GM23338 (cell line): ENCODE measurements around the gene AOPEP. TPM values are rescaled to one million over a fixed set of nuclear protein-coding genes. Genes with fewer than 3 reads are reported as not detected.

ENCODE experiments used
- ATAC-seq: fragments of 200-7000 bp; cut with Tn5 transposase; 3 replicates; pipeline ENCODE4 v1.9.1; 2020
- DNase-seq: peaks from one replicate; pipeline ENCODE4 v3.0.0-alpha.2; 2015; ENCODE audit warnings: low spot score
- H2AFZ ChIP-seq: fragments of 200-600 bp; sonication (generic); 2 replicates; pipeline ENCODE4 v1.8.0; 2016; ENCODE audit warnings: antibody characterized with exemption, mild to moderate bottlenecking, moderate library complexity
- H3F3A ChIP-seq: fragments of 200-600 bp; sonication (generic); replicated peaks from 2 replicates; pipeline ENCODE4 v1.8.0; 2017; ENCODE audit warnings: antibody characterized with exemption, mixed run types, low read depth
- H3K27ac ChIP-seq: fragments of 200-600 bp; sonication (generic); 2 replicates; pipeline ENCODE4 v1.6.1; 2016; ENCODE audit warnings: low read depth
- H3K27me3 ChIP-seq: fragments of 200-600 bp; sonication (generic); 2 replicates; pipeline ENCODE4 v1.8.0; 2016; ENCODE audit warnings: mild to moderate bottlenecking, mixed run types, moderate library complexity; ENCODE audit not compliant: insufficient read depth
- H3K36me3 ChIP-seq: fragments of 200-600 bp; sonication (generic); 2 replicates; pipeline ENCODE4 v1.8.0; 2016; ENCODE audit warnings: mild to moderate bottlenecking; ENCODE audit not compliant: insufficient read depth
- H3K4me1 ChIP-seq: fragments of 200-600 bp; sonication (generic); 2 replicates; pipeline ENCODE4 v1.8.0; 2016; ENCODE audit warnings: mild to moderate bottlenecking, moderate library complexity; ENCODE audit not compliant: insufficient read depth
- H3K4me2 ChIP-seq: fragments of 200-600 bp; sonication (generic); 2 replicates; pipeline ENCODE4 v1.7.1; 2017; ENCODE audit warnings: mixed run types
- H3K4me3 ChIP-seq: fragments of 200-600 bp; sonication (generic); 2 replicates; pipeline ENCODE4 v1.6.1; 2016; ENCODE audit warnings: mixed run types
- H3K79me2 ChIP-seq: fragments of 200-600 bp; sonication (generic); replicated peaks from 2 replicates; pipeline ENCODE4 v1.8.0; 2017; ENCODE audit warnings: mild to moderate bottlenecking; ENCODE audit not compliant: insufficient read depth
- H3K9me2 ChIP-seq: fragments of 200-600 bp; sonication (generic); 2 replicates; pipeline ENCODE4 v1.8.0; 2017; ENCODE audit not compliant: insufficient read depth
- H4K20me1 ChIP-seq: fragments of 200-600 bp; sonication (generic); replicated peaks from 2 replicates; pipeline ENCODE4 v1.8.0; 2017; ENCODE audit warnings: mild to moderate bottlenecking; ENCODE audit not compliant: insufficient read depth
- H3K27ac Mint-ChIP-seq: 2 replicates; pipeline ENCODE4 v1.8.0; 2020; ENCODE audit warnings: inconsistent platforms, mild to moderate bottlenecking, moderate library complexity, mixed read lengths
- H3K27me3 Mint-ChIP-seq: 3 replicates; pipeline ENCODE4 v1.8.0; 2022; ENCODE audit warnings: low read depth, mild to moderate bottlenecking, moderate library complexity, mixed read lengths, inconsistent platforms; ENCODE audit not compliant: insufficient read depth, poor library complexity
- H3K36me3 Mint-ChIP-seq: 3 replicates; pipeline ENCODE4 v1.8.0; 2021; ENCODE audit warnings: low read depth, mild to moderate bottlenecking, inconsistent platforms, moderate library complexity, mixed read lengths
- H3K4me1 Mint-ChIP-seq: 3 replicates; pipeline ENCODE4 v1.8.0; 2020; ENCODE audit warnings: mild to moderate bottlenecking, inconsistent platforms, mixed read lengths
- H3K4me3 Mint-ChIP-seq: 3 replicates; pipeline ENCODE4 v1.8.0; 2021; ENCODE audit warnings: moderate library complexity, mild to moderate bottlenecking, inconsistent platforms, mixed read lengths
- H3K9me3 Mint-ChIP-seq: 3 replicates; pipeline ENCODE4 v1.8.0; 2020; ENCODE audit warnings: moderate library complexity, mild to moderate bottlenecking, inconsistent platforms, mixed read lengths
- CREB1 ChIP-seq: fragments of 250-450 bp; sonication (Bioruptor Pico); IDR thresholded peaks from 2 replicates; pipeline ENCODE4 v1.5.0; 2020; ENCODE audit warnings: low read depth, mild to moderate bottlenecking, moderate library complexity
- CTCF ChIP-seq, 2 experiments: fragments of 200-600 bp in 1 of 2; sonication (generic) in 1 of 2; conservative IDR thresholded peaks; 2 replicates each; pipeline versions ENCODE4 v1.5.1 to v1.6.1; 2016 to 2017; ENCODE audit warnings: antibody characterized with exemption in 2 of 2, low read depth in 2 of 2, mild to moderate bottlenecking in 2 of 2, moderate library complexity in 1 of 2
- ETS1 ChIP-seq: IDR thresholded peaks from 2 replicates; pipeline ENCODE4 v1.6.1; 2016; ENCODE audit warnings: antibody characterized with exemption
- EZH2 ChIP-seq: fragments of 200-600 bp; sonication (generic); IDR thresholded peaks from one replicate; pipeline ENCODE4 v1.8.0; 2017; ENCODE audit warnings: antibody characterized with exemption, mild to moderate bottlenecking, low read depth; ENCODE audit not compliant: unreplicated experiment
- EZH2phosphoT487 ChIP-seq: fragments of 200-600 bp; sonication (generic); IDR thresholded peaks from one replicate; pipeline ENCODE4 v1.8.1; 2018; ENCODE audit warnings: antibody characterized with exemption; ENCODE audit not compliant: unreplicated experiment
- JUNB ChIP-seq: IDR thresholded peaks from one replicate; pipeline ENCODE4 v1.6.1; 2016; ENCODE audit warnings: antibody characterized with exemption; ENCODE audit not compliant: unreplicated experiment
- NANOG ChIP-seq: IDR thresholded peaks from 2 replicates; pipeline ENCODE4 v1.6.1; 2016; ENCODE audit warnings: antibody characterized with exemption, borderline replicate concordance
- POLR2AphosphoS5 ChIP-seq: IDR thresholded peaks from 2 replicates; pipeline ENCODE4 v1.6.1; 2016; ENCODE audit warnings: antibody characterized with exemption, low read depth
- REST ChIP-seq: IDR thresholded peaks from one replicate; pipeline ENCODE4 v1.6.1; 2018; ENCODE audit warnings: antibody characterized with exemption; ENCODE audit not compliant: unreplicated experiment
- STAT1 ChIP-seq: IDR thresholded peaks from one replicate; pipeline ENCODE4 v1.6.1; 2016; ENCODE audit warnings: antibody characterized with exemption; ENCODE audit not compliant: unreplicated experiment
- ZNF114 ChIP-seq: fragments of 250-450 bp; sonication (Bioruptor Pico); IDR thresholded peaks from 2 replicates; pipeline ENCODE4 v1.5.0; 2020; ENCODE audit warnings: mild to moderate bottlenecking, moderate library complexity
- ZNF331 ChIP-seq: fragments of 250-450 bp; sonication (Bioruptor Pico); IDR thresholded peaks from 2 replicates; pipeline ENCODE4 v1.5.0; 2020; ENCODE audit warnings: low read depth, mild to moderate bottlenecking, moderate library complexity
- ZNF462 ChIP-seq: fragments of 250-450 bp; sonication (Bioruptor Pico); IDR thresholded peaks from 2 replicates; pipeline ENCODE4 v1.5.0; 2020; ENCODE audit warnings: mild to moderate bottlenecking, moderate library complexity
- polyA plus RNA-seq: library from polyadenylated mRNA; unstranded; fragments of >200 nt; fragmentation: Nextera tagmentation; extraction: Ambion mirVana; gene quantifications from 2 replicates; pipeline ENCODE4 v1.2.1, GENCODE V29; 2016
- total RNA-seq: library from RNA; depleted of rRNA; stranded (reverse); fragments of >200 nt; shearing (Covaris generic); gene quantifications from 2 replicates; pipeline ENCODE4 v1.2.3, GENCODE V29; 2014

The AOPEP gene
- total and polyA plus RNA-seq, 2 experiments from 2014 or later: 7.0 to 16.5 TPM

- Histone ChIP-seq H3K4me3 (no peak overlapping the region), H3K4me1 (peaks cover 6% of the 10 kb centered on the region), H3K79me2 (no peaks in the 10 kb centered on the region), H3K27me3 (peaks cover 14% of the 10 kb centered on the region), H4K20me1 (no peaks in the 10 kb centered on the region; the same call in 1 of the 2 replicates), H3K36me3 (no peaks in the 10 kb centered on the region), H2AFZ (no peak overlapping the region), H3K4me2 (no peak overlapping the region), H3F3A (no peaks in the 10 kb centered on the region), H3K27ac (no peak overlapping the region), H3K9me2 (no peaks in the 10 kb centered on the region)
- TF ChIP-seq REST (no peak), STAT1 (no peak), NANOG (no peak), ZNF114 (no peak), ZNF331 (no peak), CTCF (conservative IDR thresholded peaks at IDR 0.05; ENCODE audit: low read depth in 2 of 2) (no peak), ETS1 (no peak), ZNF462 (CRISPR knock-in tag) (no peak), CREB1 (CRISPR knock-in tag) (no peak), EZH2phosphoT487 (no peak), EZH2 (no peak), JUNB (no peak), POLR2AphosphoS5 (no peak)
- H3K36me3 Mint-ChIP-seq: no peaks in the 10 kb centered on the region
- DNase-seq: no peak
- no peaks in the 10 kb centered on the region for H3K9me3 Mint-ChIP-seq
- H3K27ac Mint-ChIP-seq: no peak overlapping the region
- ATAC-seq: no peak
- no peak overlapping the region for H3K4me3 Mint-ChIP-seq
- peaks cover 25% of the 10 kb centered on the region for H3K4me1 Mint-ChIP-seq
- H3K27me3 Mint-ChIP-seq: no peaks in the 10 kb centered on the region
These were observed 271.2 kb downstream of the AOPEP start for GRCh38 chr9:94997727-94998126.
